PFSK-1 (cell line): ENCODE measurements around the gene MVP.

Experiments used
- FOXP2 ChIP-seq: optimal IDR thresholded peaks from 2 replicates; pipeline ENCODE3; 2011; ENCODE audit warnings: borderline replicate concordance, control low read depth, inconsistent platforms; ENCODE audit not compliant: insufficient read depth; ENCODE audit errors: extremely low read length, extremely low read depth
- POLR2AphosphoS5 ChIP-seq: IDR thresholded peaks from 2 replicates; pipeline ENCODE4 v1.6.1; 2012; ENCODE audit warnings: low read depth, mild to moderate bottlenecking, control low read depth, low read length, moderate library complexity
- SIN3A ChIP-seq: IDR thresholded peaks from 2 replicates; pipeline ENCODE4 v1.6.1; 2012; ENCODE audit warnings: mild to moderate bottlenecking, low read length, moderate library complexity, borderline replicate concordance; ENCODE audit not compliant: insufficient read depth
- TAF1 ChIP-seq: IDR thresholded peaks from 2 replicates; pipeline ENCODE4 v1.6.1; 2012; ENCODE audit warnings: low read length, control low read depth, borderline replicate concordance; ENCODE audit not compliant: insufficient read depth
- TF ChIP-seq, protein P1 (sequence below), 2 experiments: IDR thresholded peaks; 2 replicates each; pipeline versions ENCODE4 v1.6.1 to v1.8.0; 2011 to 2012; ENCODE audit warnings: low read depth in 2 of 2, low read length in 2 of 2, control low read depth in 1 of 2, inconsistent platforms in 1 of 2, mild to moderate bottlenecking in 1 of 2, moderate library complexity in 1 of 2; ENCODE audit not compliant: insufficient read depth in 1 of 2

MVP gene

GRCh38 chr16:29809850-29810698 lies 10.2 kb upstream of the MVP start:
- TF ChIP-seq, protein P1, sequence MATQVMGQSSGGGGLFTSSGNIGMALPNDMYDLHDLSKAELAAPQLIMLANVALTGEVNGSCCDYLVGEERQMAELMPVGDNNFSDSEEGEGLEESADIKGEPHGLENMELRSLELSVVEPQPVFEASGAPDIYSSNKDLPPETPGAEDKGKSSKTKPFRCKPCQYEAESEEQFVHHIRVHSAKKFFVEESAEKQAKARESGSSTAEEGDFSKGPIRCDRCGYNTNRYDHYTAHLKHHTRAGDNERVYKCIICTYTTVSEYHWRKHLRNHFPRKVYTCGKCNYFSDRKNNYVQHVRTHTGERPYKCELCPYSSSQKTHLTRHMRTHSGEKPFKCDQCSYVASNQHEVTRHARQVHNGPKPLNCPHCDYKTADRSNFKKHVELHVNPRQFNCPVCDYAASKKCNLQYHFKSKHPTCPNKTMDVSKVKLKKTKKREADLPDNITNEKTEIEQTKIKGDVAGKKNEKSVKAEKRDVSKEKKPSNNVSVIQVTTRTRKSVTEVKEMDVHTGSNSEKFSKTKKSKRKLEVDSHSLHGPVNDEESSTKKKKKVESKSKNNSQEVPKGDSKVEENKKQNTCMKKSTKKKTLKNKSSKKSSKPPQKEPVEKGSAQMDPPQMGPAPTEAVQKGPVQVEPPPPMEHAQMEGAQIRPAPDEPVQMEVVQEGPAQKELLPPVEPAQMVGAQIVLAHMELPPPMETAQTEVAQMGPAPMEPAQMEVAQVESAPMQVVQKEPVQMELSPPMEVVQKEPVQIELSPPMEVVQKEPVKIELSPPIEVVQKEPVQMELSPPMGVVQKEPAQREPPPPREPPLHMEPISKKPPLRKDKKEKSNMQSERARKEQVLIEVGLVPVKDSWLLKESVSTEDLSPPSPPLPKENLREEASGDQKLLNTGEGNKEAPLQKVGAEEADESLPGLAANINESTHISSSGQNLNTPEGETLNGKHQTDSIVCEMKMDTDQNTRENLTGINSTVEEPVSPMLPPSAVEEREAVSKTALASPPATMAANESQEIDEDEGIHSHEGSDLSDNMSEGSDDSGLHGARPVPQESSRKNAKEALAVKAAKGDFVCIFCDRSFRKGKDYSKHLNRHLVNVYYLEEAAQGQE (IDR thresholded peaks at IDR 0.05; ENCODE audit: insufficient read depth in 1 of 2, low read depth in 2 of 2, low read length in 2 of 2), result no peak
- TF ChIP-seq POLR2AphosphoS5 (no peak), TAF1 (no peak), SIN3A (no peak), FOXP2 (no peak)

GRCh38 chr16:29810699-29811169 lies 9.5 kb upstream of the MVP start:
- TF ChIP-seq, protein P1 (IDR thresholded peaks at IDR 0.05; ENCODE audit: insufficient read depth in 1 of 2, low read depth in 2 of 2, low read length in 2 of 2), result no peak
- no peak for TF ChIP-seq TAF1
- no peak for TF ChIP-seq POLR2AphosphoS5
- no peak for TF ChIP-seq SIN3A
- no peak for TF ChIP-seq FOXP2

DNA sequence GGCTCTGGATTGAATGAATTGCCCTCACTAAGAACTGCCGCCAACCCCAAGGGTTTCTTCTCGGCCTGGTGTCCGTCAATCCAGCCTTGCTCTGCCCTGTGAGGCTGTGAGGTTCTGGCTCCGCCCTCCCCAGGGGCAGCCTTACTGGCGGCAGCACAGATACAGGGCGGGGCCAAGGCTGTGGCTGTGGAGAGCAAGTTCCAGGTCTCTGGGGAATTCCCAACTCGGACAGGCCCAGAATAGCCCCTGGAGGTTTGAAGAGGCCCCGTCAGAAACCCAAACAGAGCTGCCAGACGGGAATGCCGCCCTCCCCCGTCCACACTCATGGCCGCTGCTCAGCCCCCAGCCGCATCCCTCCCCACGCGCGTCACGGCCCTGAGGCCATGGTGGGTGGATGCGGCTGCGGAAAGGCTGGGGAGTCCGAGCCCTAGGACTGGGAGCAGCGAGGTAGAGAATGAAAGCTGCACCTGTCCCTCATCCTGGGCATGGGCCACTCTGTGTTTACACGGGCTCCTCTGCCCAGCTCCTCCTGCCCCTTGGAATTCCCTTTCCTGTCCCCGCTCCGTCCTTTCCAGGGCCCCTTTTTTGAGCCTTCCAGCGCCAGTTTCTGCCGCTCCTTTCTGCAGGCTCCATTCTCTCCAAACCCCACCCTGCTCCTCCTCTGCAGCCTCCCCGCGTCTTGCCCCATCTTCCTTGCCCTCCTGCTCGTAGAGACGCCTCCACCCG lies 8.9 kb upstream of the MVP start:
- TF ChIP-seq FOXP2, result no peak
- peak; percentile 78; the same call in 1 of the 2 replicates for TF ChIP-seq SIN3A
- peak; percentile 89 for TF ChIP-seq POLR2AphosphoS5
- TF ChIP-seq, protein P1 (IDR thresholded peaks at IDR 0.05; ENCODE audit: insufficient read depth in 1 of 2, low read depth in 2 of 2, low read length in 2 of 2), result no peak
- TF ChIP-seq TAF1, result 0 out of 2 replicates have a peak, but pooled peaks have one; percentile 6

DNA sequence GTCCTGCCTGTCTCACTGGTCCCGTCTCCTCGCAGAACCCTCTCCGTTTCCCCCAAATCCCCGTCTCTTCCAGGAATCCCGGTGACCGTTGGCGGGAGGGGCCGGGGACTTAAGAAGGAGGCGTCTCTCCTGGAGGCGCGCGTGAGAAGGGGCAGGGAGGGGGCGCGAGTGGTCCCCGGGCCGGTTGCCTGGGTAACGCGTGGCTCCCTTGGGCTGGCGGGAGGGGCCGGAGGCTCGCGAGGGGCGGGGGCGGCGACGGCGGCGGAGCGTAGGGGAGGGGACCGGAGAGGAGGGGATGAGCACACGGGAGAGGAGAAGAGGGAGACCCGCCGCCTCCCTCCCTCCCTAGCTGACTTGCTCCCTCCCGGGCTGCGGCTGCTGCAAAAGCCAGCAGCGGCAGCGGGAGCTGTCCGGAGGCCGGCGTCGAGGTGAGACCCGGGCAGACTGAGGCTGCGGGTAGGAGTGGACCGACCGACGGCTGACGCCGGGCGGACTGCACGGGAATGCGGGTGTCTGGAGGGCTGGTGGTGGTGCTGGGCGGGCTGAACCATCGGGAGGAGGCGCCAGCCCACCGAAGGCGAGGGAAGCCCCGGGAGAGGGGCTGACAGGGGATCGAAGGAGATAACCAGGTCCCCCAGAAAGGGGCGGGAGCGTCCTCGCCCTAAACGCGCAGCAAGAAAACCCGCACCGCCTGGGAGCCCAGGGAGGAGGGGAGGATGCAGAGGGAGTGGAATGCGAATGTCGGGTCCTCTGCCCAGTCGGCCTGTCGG lies 8.2 kb upstream of the MVP start, which contains the start of gene PRRT2:
PRRT2 (plus strand) TSS at position 298 of the 770 bp plus-strand sequence. CDS start 862 bp downstream, outside the sequence.
- no peak for TF ChIP-seq TAF1
- TF ChIP-seq, protein P1 (IDR thresholded peaks at IDR 0.05; ENCODE audit: insufficient read depth in 1 of 2, low read depth in 2 of 2, low read length in 2 of 2), result peak in 1 of 2 experiments; percentile 34; a peak in 1 of 4 replicates
